Measurements from ENCODE around the gene MAP4. TPM values are rescaled to one million over a fixed set of nuclear protein-coding genes. Genes with fewer than 3 reads are reported as not detected.

The MAP4 gene
- total and polyA plus RNA-seq, 2 of the 13 experiments (the other 11 are each of a cell fraction or from before 2014, with no cell fraction given) = 33.1 to 38.7 TPM

GRCh38 chr3:47954567-47954966 lies 61.6 kb downstream of the MAP4 start (continued):
- TF ChIP-seq TGIF2 (CRISPR knock-in tag; IDR thresholded peaks at IDR 0.05) (no peak), EHMT2 (IDR thresholded peaks at IDR 0.05; ENCODE audit: borderline replicate concordance, low read depth, low read length) (no peak; the same call in 1 of the 2 replicates), TCF7 (IDR thresholded peaks at IDR 0.05; ENCODE audit: low read depth) (peak; percentile 48), HNRNPUL1 (IDR thresholded peaks at IDR 0.05; ENCODE audit: low read depth, low read length) (no peak), CBX1 (IDR thresholded peaks at IDR 0.05; ENCODE audit: low read depth) (no peak), ZNF691 (CRISPR knock-in tag; IDR thresholded peaks at IDR 0.05; ENCODE audit: borderline replicate concordance, low read depth) (no peak), MIER3 (CRISPR knock-in tag; IDR thresholded peaks at IDR 0.05; ENCODE audit: borderline replicate concordance) (no peak), ZNF777 (CRISPR knock-in tag; IDR thresholded peaks at IDR 0.05) (no peak), NFYB (CRISPR knock-in tag; IDR thresholded peaks at IDR 0.05) (no peak), MIXL1 (CRISPR knock-in tag; IDR thresholded peaks at IDR 0.05) (0 out of 2 replicates have a peak, but pooled peaks have one; percentile 16), PHF20 (CRISPR knock-in tag; IDR thresholded peaks at IDR 0.05) (no peak), ZNF710 (CRISPR knock-in tag; IDR thresholded peaks at IDR 0.05; ENCODE audit: borderline replicate concordance) (no peak), SNRNP70 (IDR thresholded peaks at IDR 0.05; ENCODE audit: low read depth, low read length) (no peak), KDM6A (CRISPR knock-in tag; IDR thresholded peaks at IDR 0.05; ENCODE audit: low read depth) (no peak), NR1H2 (CRISPR knock-in tag; IDR thresholded peaks at IDR 0.05; ENCODE audit: borderline replicate concordance, low read depth) (no peak), ZNF331 (CRISPR knock-in tag; IDR thresholded peaks at IDR 0.05) (peak; percentile 53; the same call in 1 of the 2 replicates), ZNF724P (CRISPR knock-in tag; IDR thresholded peaks at IDR 0.05; ENCODE audit: borderline replicate concordance) (no peak), ZNF121 (CRISPR knock-in tag; IDR thresholded peaks at IDR 0.05) (no peak), BRCA1 (CRISPR knock-in tag; IDR thresholded peaks at IDR 0.05) (no peak), ZNF383 (CRISPR knock-in tag; IDR thresholded peaks at IDR 0.05; ENCODE audit: borderline replicate concordance) (no peak), FOSL1 (CRISPR knock-in tag; IDR thresholded peaks at IDR 0.05; ENCODE audit: borderline replicate concordance) (no peak), ELF1 (CRISPR knock-in tag; IDR thresholded peaks at IDR 0.05) (no peak), EED (CRISPR knock-in tag; IDR thresholded peaks at IDR 0.05) (no peak)
- TF ChIP-seq, protein P1, sequence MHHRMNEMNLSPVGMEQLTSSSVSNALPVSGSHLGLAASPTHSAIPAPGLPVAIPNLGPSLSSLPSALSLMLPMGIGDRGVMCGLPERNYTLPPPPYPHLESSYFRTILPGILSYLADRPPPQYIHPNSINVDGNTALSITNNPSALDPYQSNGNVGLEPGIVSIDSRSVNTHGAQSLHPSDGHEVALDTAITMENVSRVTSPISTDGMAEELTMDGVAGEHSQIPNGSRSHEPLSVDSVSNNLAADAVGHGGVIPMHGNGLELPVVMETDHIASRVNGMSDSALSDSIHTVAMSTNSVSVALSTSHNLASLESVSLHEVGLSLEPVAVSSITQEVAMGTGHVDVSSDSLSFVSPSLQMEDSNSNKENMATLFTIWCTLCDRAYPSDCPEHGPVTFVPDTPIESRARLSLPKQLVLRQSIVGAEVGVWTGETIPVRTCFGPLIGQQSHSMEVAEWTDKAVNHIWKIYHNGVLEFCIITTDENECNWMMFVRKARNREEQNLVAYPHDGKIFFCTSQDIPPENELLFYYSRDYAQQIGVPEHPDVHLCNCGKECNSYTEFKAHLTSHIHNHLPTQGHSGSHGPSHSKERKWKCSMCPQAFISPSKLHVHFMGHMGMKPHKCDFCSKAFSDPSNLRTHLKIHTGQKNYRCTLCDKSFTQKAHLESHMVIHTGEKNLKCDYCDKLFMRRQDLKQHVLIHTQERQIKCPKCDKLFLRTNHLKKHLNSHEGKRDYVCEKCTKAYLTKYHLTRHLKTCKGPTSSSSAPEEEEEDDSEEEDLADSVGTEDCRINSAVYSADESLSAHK (CRISPR knock-in tag; IDR thresholded peaks at IDR 0.05; ENCODE audit: borderline replicate concordance) = no peak
- TF ChIP-seq, protein P2, sequence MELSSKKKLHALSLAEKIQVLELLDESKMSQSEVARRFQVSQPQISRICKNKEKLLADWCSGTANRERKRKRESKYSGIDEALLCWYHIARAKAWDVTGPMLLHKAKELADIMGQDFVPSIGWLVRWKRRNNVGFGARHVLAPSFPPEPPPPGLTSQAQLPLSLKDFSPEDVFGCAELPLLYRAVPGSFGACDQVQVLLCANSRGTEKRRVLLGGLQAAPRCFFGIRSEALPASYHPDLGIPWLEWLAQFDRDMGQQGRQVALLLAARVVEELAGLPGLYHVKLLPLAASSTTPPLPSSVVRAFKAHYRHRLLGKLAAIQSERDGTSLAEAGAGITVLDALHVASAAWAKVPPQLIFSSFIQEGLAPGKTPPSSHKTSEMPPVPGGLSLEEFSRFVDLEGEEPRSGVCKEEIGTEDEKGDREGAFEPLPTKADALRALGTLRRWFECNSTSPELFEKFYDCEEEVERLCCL (CRISPR knock-in tag; IDR thresholded peaks at IDR 0.05; ENCODE audit: borderline replicate concordance) = no peak
- TF ChIP-seq, protein P3, sequence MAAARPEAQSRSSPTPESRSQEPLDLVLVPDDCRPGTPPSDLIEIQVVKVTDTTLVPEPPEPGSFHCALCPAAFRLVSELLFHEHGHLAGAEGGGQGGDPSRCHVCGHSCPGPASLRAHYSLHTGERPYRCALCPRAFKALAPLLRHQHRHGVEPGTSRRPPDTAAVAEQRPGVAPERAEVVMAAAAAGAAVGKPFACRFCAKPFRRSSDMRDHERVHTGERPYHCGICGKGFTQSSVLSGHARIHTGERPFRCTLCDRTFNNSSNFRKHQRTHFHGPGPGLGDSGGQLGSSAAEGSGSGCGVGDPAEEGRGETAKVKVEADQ (CRISPR knock-in tag; IDR thresholded peaks at IDR 0.05; ENCODE audit: borderline replicate concordance) = no peak
